GM18499 (cell line): Measurements from ENCODE around the gene GNPDA2.
"Not testable (repeated sequence)": the region's sequence is repeated elsewhere in the genome, so short reads cannot be mapped to it uniquely, and the experiment has no call there.

Source experiments
- ATAC-seq: cut with Tn5 transposase; IDR thresholded peaks from one replicate; pipeline ENCODE4 v1.9.1; 2021; ENCODE audit warnings: moderate number of reproducible peaks; ENCODE audit not compliant: insufficient read depth, unreplicated experiment

Gene GNPDA2

GRCh38 chr4:44726038-44726871 is at the start of gene GNPDA2:
TSS of gene GNPDA2 (minus strand) at chr4:44726556. CDS start at chr4:44722207, 4,349 bp downstream.
- ATAC-seq, result peak; percentile 71

- no peak for ATAC-seq
Measured at GRCh38 chr4:44772340-44772739, 46.0 kb upstream of the GNPDA2 start.

DNA sequence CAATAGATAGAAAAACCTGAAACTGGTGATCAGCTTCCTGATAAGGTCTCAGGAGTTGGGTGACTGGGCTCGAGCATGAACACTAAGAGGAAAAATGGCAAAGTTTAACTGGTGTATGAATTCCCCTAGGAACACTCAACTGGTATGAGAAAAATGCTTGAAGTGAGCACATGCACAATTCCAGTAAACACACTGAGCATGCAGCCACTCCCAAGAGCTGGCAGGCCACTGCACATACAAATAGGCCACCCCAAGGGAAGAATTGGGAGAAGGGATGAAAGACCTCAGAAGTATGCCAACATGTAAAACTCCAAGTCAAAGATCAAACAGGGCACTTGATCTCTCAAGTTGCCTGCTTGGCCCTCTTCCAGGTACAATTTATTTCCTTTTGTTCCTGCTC is 45.4 kb upstream of the GNPDA2 start:
- ATAC-seq, result no peak

DNA sequence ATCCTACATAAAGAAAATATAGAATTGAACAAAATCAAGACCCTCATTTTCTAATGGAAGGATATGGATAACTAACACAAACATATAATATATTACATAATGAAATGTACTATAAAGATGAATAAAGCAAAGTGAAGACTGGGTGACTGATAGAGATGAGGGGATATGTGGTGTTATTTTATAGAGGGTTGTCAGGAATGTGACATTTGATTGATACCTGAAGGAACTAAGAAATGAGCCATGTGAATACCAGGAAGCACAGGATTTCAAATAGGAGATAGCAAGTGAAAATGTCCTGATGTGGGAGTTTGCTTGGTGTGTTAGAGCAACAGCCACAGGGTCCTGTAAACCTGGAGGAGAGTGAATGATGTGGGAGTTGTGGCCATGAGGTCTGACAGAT is 40.1 kb upstream of the GNPDA2 start:
- no peak for ATAC-seq

DNA sequence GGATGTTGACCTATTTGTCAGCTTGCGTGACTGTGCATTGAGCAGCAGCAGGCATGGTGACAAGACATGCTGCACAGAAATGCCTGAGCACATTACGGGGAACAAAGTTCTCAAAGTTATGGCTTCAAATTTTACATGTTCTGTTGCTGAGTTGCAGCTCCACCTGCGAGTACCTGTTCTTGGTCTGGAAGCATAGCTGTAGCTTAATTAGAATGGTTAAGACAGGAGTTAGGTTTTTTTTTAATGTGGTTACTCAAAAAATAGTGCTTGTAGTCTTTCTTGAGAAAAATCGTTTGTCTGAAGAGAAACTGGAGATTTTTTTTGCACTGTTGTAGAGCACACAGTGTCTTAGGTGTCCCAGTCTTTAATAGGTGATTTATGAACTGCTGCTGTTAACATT is 38.8 kb upstream of the GNPDA2 start:
- ATAC-seq, result no peak

- no peak for ATAC-seq
Measured at GRCh38 chr4:44761306-44761705, 35.0 kb upstream of the GNPDA2 start.

DNA sequence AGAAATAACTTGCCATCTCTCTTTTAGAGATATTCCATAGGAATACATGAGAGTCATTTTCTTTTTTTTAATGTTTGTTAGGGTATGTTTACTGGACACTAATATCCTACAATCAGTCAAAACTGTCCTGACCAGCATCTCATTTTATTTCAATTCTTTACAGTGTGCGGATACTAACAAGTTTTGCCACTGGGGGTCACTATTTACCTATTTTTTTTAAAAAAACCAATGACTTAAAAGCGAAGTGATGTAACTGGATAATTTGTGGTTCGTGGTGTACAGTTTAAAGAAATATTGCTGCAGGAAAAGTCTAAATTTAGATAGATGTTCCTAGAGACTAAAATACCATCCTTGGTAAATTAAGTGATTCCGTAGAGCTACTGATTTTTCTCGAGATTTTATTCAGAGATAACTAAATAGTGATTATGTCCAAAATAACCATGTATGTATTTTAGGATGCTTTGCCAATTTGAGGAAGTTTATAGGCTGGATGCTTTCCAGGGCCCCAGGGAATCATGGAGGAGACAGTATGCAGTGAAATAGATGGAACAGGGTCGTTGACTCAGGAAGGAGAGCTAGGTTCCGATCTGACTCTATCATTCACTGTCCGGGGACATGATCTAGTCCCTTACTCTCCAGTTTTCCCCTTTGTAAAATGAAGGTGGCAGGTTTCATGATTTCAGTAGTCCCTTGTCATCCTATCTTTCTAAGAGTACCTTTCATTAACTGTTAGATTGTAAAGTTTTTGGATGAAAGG is 34.0 kb upstream of the GNPDA2 start:
- ATAC-seq, result peak; percentile 81

DNA sequence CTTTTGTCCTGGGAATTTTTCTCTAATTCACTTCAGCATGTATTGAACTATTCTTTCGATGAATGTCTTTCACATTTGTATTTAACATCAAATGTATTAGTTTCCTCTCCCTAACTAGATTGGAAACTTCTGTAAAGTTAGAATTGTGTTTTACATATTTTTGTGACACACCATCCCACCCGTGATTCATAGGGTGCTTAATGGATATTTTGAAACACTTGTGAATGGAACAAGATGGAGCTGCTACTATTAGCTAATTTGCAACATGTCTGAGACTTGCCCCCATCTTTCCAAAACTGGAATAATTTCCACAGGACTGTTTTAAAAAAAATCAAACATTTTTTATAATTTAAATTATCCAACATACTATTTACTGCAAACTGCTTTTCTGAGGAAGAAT is 30.2 kb upstream of the GNPDA2 start:
- ATAC-seq, result no peak

- no peak for ATAC-seq
Measured at GRCh38 chr4:44740201-44740600, 13.8 kb upstream of the GNPDA2 start.

DNA sequence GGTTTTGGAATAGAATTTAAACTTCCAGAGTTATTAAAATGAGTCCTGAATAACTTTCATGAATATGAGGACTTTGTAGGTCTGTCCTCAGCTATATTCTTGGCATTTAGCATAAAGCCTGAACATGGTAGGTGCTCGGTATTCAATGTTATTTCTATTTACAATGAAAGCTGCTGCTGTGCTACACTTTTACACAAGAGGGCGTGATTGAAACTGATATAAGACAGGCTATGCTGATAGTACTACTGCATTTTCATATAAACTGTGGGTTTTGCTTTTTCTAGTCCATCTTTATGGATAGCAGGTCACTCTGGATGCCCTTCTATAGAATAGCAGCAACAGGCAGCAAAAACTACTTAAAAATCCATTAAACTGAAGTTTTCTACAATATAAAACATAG is 12.3 kb upstream of the GNPDA2 start:
- no peak for ATAC-seq

- ATAC-seq, result no peak
Measured at GRCh38 chr4:44736900-44737299, 10.5 kb upstream of the GNPDA2 start.

- ATAC-seq, result not testable (repeated sequence)
Measured at GRCh38 chr4:44728694-44729093, 2.3 kb upstream of the GNPDA2 start.

DNA sequence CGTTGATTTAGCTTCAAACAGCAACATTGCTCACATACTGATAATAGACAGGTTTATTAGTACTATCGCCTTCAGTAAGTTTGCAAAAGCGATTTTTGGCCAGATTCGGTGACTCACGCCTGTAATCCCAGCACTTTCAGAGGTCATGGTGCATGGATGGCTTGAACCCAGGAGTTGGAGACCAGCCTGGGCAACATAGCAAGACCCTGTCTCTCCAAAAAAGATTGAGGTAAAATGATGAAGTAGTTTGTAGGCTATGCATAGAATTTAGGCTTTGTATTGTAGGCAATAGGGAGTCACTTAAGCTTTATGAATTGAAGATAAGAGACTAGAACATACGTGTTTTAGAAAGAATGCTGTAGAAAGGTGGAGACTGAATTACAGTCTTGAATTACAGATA is 1.1 kb upstream of the GNPDA2 start:
- no peak for ATAC-seq

GRCh38 chr4:44725726-44726037 is 674 bp downstream of the GNPDA2 start:
- no peak for ATAC-seq

DNA sequence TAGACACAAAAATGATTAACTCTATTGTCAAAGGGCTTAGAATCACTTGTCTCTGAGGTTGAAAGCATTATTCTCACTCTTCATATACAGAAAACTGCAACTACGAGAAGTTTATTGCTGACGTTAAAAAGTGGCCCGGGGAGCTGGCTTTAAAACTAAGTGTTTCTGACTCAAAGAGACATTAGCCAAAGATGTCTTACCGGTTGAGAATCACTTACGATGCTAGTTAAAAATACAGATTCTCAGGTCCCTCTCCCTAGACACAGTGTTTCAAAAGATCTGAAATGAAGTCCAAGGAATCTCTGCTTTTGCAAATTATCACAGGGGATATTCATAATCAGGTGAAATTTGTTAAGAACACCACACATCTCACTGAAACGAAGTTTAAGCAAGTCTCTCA is 1.2 kb downstream of the GNPDA2 start:
- no peak for ATAC-seq

DNA sequence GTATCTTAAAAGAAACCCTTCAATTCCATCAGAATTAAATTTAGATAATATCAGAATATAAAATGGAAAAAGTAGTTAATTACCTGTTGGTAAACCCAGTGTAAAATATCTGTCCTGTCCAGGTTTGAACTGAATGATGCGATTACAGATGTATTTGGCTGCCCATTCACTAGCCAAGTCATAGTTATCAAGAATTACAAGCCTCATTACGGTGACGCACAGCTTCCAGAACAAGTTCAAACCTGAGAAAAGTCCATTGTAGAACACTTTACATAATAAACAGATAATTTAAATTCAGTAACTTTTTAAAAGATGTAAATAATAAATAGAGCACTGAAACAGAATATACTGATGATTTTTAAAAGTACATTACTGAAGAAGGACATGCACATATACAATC is 4.4 kb downstream of the GNPDA2 start:
- no peak for ATAC-seq

GRCh38 chr4:44720371-44720770 is 6.0 kb downstream of the GNPDA2 start:
- ATAC-seq, result no peak

GRCh38 chr4:44716597-44716996 is 9.8 kb downstream of the GNPDA2 start:
- no peak for ATAC-seq

DNA sequence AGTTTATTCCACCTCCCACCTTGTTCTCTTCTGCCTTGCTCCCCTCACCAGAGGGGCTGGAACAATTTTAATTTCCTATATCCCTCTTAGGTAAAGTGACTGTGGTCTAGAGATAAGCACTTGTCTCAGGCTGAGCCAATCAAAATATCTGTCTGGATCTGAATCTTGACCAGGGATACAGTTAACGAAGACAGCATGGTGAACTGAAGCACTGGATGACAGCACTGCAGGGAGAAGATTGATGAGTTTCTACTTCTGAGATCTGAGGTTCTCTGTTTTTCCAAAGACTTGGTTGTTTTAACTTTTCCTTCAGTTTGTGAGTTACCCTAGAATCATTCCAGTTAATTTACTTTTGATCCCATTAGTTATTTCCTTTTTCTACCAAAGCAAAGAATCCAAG is 13.2 kb downstream of the GNPDA2 start:
- no peak for ATAC-seq

GRCh38 chr4:44704673-44705072 is 21.7 kb downstream of the GNPDA2 start:
- ATAC-seq, result no peak

GRCh38 chr4:44701037-44701436 is 25.3 kb downstream of the GNPDA2 start:
- no peak for ATAC-seq

DNA sequence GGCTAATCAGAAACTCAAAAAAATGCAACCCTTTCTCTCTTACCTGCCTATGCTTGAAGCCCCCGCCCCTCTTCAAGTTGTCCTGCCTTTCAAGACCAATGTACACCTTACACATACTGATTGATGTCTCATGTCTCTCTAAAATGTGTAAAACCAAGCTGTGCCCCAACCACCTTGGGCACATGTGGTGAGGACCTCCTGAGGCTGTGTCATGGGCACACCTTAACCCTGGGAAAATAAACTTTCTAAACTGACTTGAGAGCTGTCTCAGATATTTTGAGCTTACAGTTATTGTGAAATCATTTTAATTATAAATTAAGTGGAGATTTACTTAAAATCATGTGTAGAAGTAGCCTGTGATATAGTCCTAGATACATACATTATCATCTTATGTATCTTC is 25.9 kb downstream of the GNPDA2 start:
- no peak for ATAC-seq
